Spleen (tissue), 7 donors: ENCODE results near the gene EOLA1.
"Not testable (repeated sequence)": the region's sequence is repeated elsewhere in the genome, so short reads cannot be mapped to it uniquely, and the experiment has no call there.

Source experiments
- CTCF ChIP-seq, 11 experiments: fragments of 200-600 bp in 7 of 11; fragments of 450-650 bp in 4 of 11; sonication (generic) in 4 of 11; IDR thresholded peaks in 8 of 11; conservative IDR thresholded peaks in 3 of 11; 1 replicate in 7 of 11; 2 replicates in 4 of 11; pipeline versions ENCODE4 v1.4.0 to v1.8.0; 2016 to 2021; ENCODE audit warnings: antibody characterized with exemption in 11 of 11, inconsistent platforms in 4 of 11, mild to moderate bottlenecking in 1 of 11
- POLR2AphosphoS5 ChIP-seq, 3 donors: sonication (generic); formaldehyde crosslinking; IDR thresholded peaks; one replicate each; pipeline ENCODE4 v1.5.1; 2017; ENCODE audit warnings: antibody characterized with exemption in 3 of 3
- donor health status: DM: no; HTN: no; CAD: no; lungs with moderate emphysema.
- donor health status: DM: no; HTN: no; CAD: no.
- donor health status: DM: no; HTN: no; CAD: no.

GRCh38 chrX:149590993-149591392 lies 50.2 kb downstream of the EOLA1 start:
- TF ChIP-seq POLR2AphosphoS5 (IDR thresholded peaks at IDR 0.05); CTCF (IDR thresholded peaks at IDR 0.05 in 8 of 11, conservative IDR thresholded peaks at IDR 0.05 in 3 of 11): not testable (repeated sequence)
